MM.1S (cell line): Measurements from ENCODE around the gene ENOX1.

Source experiments
- DNase-seq: peaks from one replicate; pipeline ENCODE4 v3.0.0-alpha.2; 2015
- H2AFZ ChIP-seq: fragments of 300-600 bp; sonication (generic); 2 replicates; pipeline ENCODE4 v1.6.0; 2016; ENCODE audit warnings: antibody characterized with exemption, low read length
- H3F3A ChIP-seq: fragments of 300-600 bp; sonication (generic); 2 replicates; pipeline ENCODE4 v1.6.1; 2016; ENCODE audit warnings: mild to moderate bottlenecking, antibody characterized with exemption, low read length, moderate library complexity, mixed read lengths; ENCODE audit not compliant: insufficient read depth
- H3K27ac ChIP-seq: fragments of 300-600 bp; sonication (generic); 2 replicates; pipeline ENCODE4 v1.5.1; 2016; ENCODE audit warnings: mild to moderate bottlenecking, low read length
- H3K27me3 ChIP-seq: fragments of 300-600 bp; sonication (generic); replicated peaks from 2 replicates; pipeline ENCODE4 v1.6.0; 2016; ENCODE audit warnings: low read length; ENCODE audit not compliant: insufficient read depth
- H3K36me3 ChIP-seq: fragments of 300-600 bp; sonication (generic); replicated peaks from 2 replicates; pipeline ENCODE4 v1.6.1; 2016; ENCODE audit warnings: mild to moderate bottlenecking, low read length, mixed read lengths; ENCODE audit not compliant: insufficient read depth
- H3K4me1 ChIP-seq: fragments of 300-600 bp; sonication (generic); 2 replicates; pipeline ENCODE4 v1.6.1; 2016; ENCODE audit warnings: low read length, mixed read lengths
- H3K4me2 ChIP-seq: fragments of 300-600 bp; sonication (generic); 2 replicates; pipeline ENCODE4 v1.6.0; 2016; ENCODE audit warnings: low read depth, low read length
- H3K4me3 ChIP-seq: fragments of 300-600 bp; sonication (generic); 2 replicates; pipeline ENCODE4 v1.5.1; 2016; ENCODE audit warnings: low read length, mixed read lengths
- H3K79me2 ChIP-seq: fragments of 300-600 bp; sonication (generic); 2 replicates; pipeline ENCODE4 v1.6.1; 2016; ENCODE audit warnings: mixed run types, low read length, mixed read lengths
- H3K9ac ChIP-seq: fragments of 300-600 bp; sonication (generic); 2 replicates; pipeline ENCODE4 v1.6.1; 2016; ENCODE audit warnings: low read length, mixed read lengths
- H3K9me2 ChIP-seq: fragments of 300-600 bp; sonication (generic); replicated peaks from 2 replicates; pipeline ENCODE4 v1.6.1; 2016; ENCODE audit warnings: mild to moderate bottlenecking, low read length, mixed read lengths; ENCODE audit not compliant: insufficient read depth
- H3K9me3 ChIP-seq: fragments of 300-600 bp; sonication (generic); replicated peaks from 2 replicates; pipeline ENCODE4 v1.6.1; 2016; ENCODE audit warnings: mild to moderate bottlenecking, low read length, mixed read lengths; ENCODE audit not compliant: insufficient read depth
- H4K20me1 ChIP-seq: fragments of 300-600 bp; sonication (generic); 2 replicates; pipeline ENCODE4 v1.6.1; 2016; ENCODE audit warnings: mild to moderate bottlenecking, low read length, moderate library complexity, mixed read lengths; ENCODE audit not compliant: insufficient read depth
- EZH2 ChIP-seq: fragments of 300-600 bp; sonication (generic); optimal IDR thresholded peaks from 2 replicates; pipeline ENCODE3; 2017; ENCODE audit warnings: low read depth, mild to moderate bottlenecking, antibody characterized with exemption, low read length, mixed read lengths
- EZH2phosphoT487 ChIP-seq: fragments of 300-600 bp; sonication (generic); IDR thresholded peaks from 2 replicates; pipeline ENCODE4 v1.6.1; 2018; ENCODE audit warnings: antibody characterized with exemption, low read length
- TF ChIP-seq, protein P1 (sequence below): fragments of 300-600 bp; sonication (generic); IDR thresholded peaks from 2 replicates; pipeline ENCODE4 v1.5.1; 2016; ENCODE audit warnings: antibody characterized with exemption, low read length, mixed read lengths

Gene ENOX1

DNA sequence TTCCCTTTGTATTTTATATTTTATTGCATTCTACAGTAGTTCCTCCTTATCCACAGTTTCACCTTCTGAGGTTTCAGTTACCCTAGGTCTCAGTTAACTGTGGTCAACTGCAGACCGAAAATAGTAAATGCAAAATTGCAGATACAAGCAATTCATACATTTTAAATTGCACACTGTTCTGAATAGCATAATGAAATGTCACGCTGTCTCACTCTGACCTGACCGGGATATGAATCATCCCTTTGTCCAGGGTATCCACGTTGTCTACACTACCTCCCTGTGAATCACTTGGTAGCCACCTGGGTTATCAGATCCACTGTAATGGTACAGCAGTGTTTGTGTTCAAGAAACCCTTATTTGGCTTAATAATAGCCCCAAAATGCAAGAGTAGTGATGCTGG lies 438.4 kb downstream of the ENOX1 start:
- H3K36me3 ChIP-seq, result no peaks in the 10 kb centered on the region
- peak overlapping the region; percentile 67; the same call in 1 of the 2 replicates for H3K27ac ChIP-seq
- peaks cover 35% of the 10 kb centered on the region for H3K4me1 ChIP-seq
- H3K4me3 ChIP-seq, result peak overlapping the region; percentile 18; the same call in 1 of the 2 replicates
- H2AFZ ChIP-seq, result no peak overlapping the region
- TF ChIP-seq EZH2phosphoT487 (no peak), EZH2 (no peak)
- TF ChIP-seq, protein P1, sequence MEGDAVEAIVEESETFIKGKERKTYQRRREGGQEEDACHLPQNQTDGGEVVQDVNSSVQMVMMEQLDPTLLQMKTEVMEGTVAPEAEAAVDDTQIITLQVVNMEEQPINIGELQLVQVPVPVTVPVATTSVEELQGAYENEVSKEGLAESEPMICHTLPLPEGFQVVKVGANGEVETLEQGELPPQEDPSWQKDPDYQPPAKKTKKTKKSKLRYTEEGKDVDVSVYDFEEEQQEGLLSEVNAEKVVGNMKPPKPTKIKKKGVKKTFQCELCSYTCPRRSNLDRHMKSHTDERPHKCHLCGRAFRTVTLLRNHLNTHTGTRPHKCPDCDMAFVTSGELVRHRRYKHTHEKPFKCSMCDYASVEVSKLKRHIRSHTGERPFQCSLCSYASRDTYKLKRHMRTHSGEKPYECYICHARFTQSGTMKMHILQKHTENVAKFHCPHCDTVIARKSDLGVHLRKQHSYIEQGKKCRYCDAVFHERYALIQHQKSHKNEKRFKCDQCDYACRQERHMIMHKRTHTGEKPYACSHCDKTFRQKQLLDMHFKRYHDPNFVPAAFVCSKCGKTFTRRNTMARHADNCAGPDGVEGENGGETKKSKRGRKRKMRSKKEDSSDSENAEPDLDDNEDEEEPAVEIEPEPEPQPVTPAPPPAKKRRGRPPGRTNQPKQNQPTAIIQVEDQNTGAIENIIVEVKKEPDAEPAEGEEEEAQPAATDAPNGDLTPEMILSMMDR, result no peak
- H3K4me2 ChIP-seq, result peak overlapping the region; percentile 66; the same call in 1 of the 2 replicates
- H3K9me3 ChIP-seq, result no peaks in the 10 kb centered on the region
- H3K9ac ChIP-seq, result no peak overlapping the region; the same call in 1 of the 2 replicates
- H3K9me2 ChIP-seq, result no peaks in the 10 kb centered on the region
- H4K20me1 ChIP-seq, result no peaks in the 10 kb centered on the region
- H3F3A ChIP-seq, result 0 out of 2 replicates have a peak, but pooled peaks cover 6% of the 10 kb centered on the region
- peak; percentile 56 for DNase-seq
- no peaks in the 10 kb centered on the region for H3K27me3 ChIP-seq
- no peaks in the 10 kb centered on the region for H3K79me2 ChIP-seq

DNA sequence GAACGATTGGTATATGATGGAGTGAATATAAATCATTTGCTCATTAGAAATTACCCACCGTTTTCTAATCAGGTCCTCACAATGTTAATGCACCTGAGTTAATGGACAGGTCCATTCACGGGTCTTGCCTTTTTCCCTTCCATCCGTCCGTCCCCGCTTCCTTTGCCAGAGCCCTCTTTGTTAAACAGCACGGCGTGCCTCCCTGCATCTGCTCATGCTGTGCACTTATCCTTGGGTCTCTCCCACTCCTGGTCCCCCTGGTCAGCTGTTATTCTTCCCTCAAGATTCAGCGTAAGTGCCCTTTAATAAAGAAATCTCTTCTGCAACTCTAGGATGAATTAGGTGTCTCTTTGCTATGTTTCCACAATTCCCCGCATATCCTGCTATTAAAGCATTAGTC lies 438.9 kb downstream of the ENOX1 start:
- Histone ChIP-seq H3K9ac (no peak overlapping the region), H3K79me2 (no peaks in the 10 kb centered on the region), H3K27ac (peak overlapping the region; percentile 67; the same call in 1 of the 2 replicates), H3K36me3 (no peaks in the 10 kb centered on the region), H4K20me1 (no peaks in the 10 kb centered on the region), H2AFZ (no peak overlapping the region), H3K4me2 (peak overlapping the region; percentile 66; the same call in 1 of the 2 replicates), H3F3A (0 out of 2 replicates have a peak, but pooled peaks cover 6% of the 10 kb centered on the region), H3K4me3 (no peak overlapping the region), H3K9me3 (no peaks in the 10 kb centered on the region), H3K27me3 (no peaks in the 10 kb centered on the region), H3K9me2 (no peaks in the 10 kb centered on the region), H3K4me1 (peaks cover 35% of the 10 kb centered on the region)
- no peak for DNase-seq
- TF ChIP-seq EZH2phosphoT487, result no peak

DNA sequence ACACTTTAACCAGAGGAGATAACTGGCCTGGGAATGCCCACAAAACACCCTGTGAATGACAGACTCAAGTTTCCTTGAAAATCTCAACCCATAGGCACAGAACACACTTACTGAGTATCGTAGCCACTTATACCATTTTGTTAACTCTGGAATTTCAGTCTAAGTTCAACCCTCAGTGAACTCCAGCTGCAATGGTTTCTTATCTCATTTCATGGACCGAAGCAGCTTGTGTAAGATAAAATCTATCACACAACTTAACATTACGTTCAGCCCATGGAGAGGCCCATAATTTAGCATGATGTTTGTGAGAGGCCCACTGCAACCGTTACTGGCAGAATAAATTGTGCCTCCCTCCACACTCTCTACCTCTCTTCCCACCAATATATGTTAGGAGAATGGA lies 440.3 kb downstream of the ENOX1 start:
- Histone ChIP-seq H3K9me2 (no peaks in the 10 kb centered on the region), H3K9ac (no peak overlapping the region), H3K79me2 (no peaks in the 10 kb centered on the region), H4K20me1 (no peaks in the 10 kb centered on the region), H3K9me3 (no peaks in the 10 kb centered on the region), H3K4me3 (no peak overlapping the region), H3K36me3 (no peaks in the 10 kb centered on the region), H3F3A (0 out of 2 replicates have a peak, but pooled peaks cover 6% of the 10 kb centered on the region), H3K27ac (no peak overlapping the region), H3K4me1 (peaks cover 35% of the 10 kb centered on the region), H3K4me2 (no peak overlapping the region), H3K27me3 (no peaks in the 10 kb centered on the region), H2AFZ (no peak overlapping the region)
- TF ChIP-seq, protein P1, result no peak
- TF ChIP-seq EZH2phosphoT487, result no peak
- TF ChIP-seq EZH2, result no peak
- no peak for DNase-seq

DNA sequence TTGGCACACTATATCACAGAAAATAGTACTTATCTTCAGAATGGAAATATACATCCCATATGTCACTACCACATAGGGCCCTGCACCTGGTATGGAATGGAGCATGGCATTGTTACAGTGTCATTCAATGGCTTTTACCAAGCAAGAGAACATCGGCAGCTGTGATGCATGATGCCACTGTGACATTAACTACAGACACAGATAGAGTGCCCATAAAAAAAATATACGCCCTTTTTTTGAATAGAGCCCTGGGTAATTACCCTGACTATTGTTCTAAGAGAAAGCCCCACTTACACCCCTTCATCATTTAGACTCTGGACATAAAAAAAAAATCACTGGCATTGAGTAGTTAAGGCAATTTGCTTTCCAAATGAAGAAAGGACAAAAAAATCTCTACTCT lies 443.1 kb downstream of the ENOX1 start:
- no peak overlapping the region for H3K4me3 ChIP-seq
- no peaks in the 10 kb centered on the region for H3K36me3 ChIP-seq
- H3F3A ChIP-seq, result 0 out of 2 replicates have a peak, but pooled peaks cover 3% of the 10 kb centered on the region
- H3K9ac ChIP-seq, result no peak overlapping the region
- no peaks in the 10 kb centered on the region for H3K9me3 ChIP-seq
- H2AFZ ChIP-seq, result no peak overlapping the region
- TF ChIP-seq, protein P1, result no peak
- no peak for TF ChIP-seq EZH2
- no peak for TF ChIP-seq EZH2phosphoT487
- no peak overlapping the region for H3K27ac ChIP-seq
- no peak for DNase-seq
- no peaks in the 10 kb centered on the region for H3K79me2 ChIP-seq
- no peaks in the 10 kb centered on the region for H3K27me3 ChIP-seq
- H3K9me2 ChIP-seq, result no peaks in the 10 kb centered on the region
- H3K4me2 ChIP-seq, result no peak overlapping the region
- H3K4me1 ChIP-seq, result peaks cover 20% of the 10 kb centered on the region
- H4K20me1 ChIP-seq, result no peaks in the 10 kb centered on the region
